Measurements from ENCODE around the gene WWP2. TPM values are rescaled to one million over a fixed set of nuclear protein-coding genes. Genes with fewer than 3 reads are reported as not detected.

Gene WWP2
- total and polyA plus RNA-seq, 2 donors (not counting 3 experiments of a cell fraction or from before 2014, with no cell fraction given) = 17.9 to 44.9 TPM

DNA sequence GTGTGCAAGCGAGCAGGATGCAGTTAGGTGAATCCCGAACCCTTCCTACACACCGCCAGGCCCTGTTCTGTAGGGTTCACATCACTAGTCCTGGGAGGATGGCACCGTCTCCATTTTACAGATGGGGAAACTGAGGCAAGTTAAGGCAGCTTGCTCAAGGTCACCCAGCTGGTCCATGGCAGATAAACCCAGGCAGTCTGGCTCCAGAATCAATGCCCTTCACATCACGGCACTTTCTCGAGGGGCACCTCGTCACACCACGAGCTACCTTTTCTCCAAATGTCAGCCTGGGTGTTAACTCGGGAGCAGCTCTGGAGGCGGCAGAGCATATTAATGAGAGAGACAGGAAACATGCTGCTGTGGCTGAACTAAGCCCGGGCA lies 16.9 kb upstream of the WWP2 start:
- intact Hi-C loops (cut with micrococcal nuclease) = no loop called here
- Histone ChIP-seq H3K9ac (replicated peaks; ENCODE audit: extremely low read depth, insufficient read depth, low read length) (no peak overlapping the region), H3K9me1 (replicated peaks; ENCODE audit: control insufficient read depth, extremely low read depth, insufficient read depth, low read length) (no peaks in the 10 kb centered on the region), H3K4me2 (ENCODE audit: insufficient read depth, low read length) (no peak overlapping the region), H3K27ac (ENCODE audit: insufficient read depth, low read depth, low read length) (no peak overlapping the region), H3K27me3 (ENCODE audit: control insufficient read depth in 2 of 2, insufficient read depth in 2 of 2, low read length in 2 of 2) (no peaks in the 10 kb centered on the region), H3K36me3 (ENCODE audit: control insufficient read depth in 2 of 2, extremely low read depth in 1 of 2, insufficient read depth in 2 of 2, low read length in 2 of 2) (peaks cover 28 to 37% of the 10 kb centered on the region in 2 experiments), H3K4me1 (ENCODE audit: control insufficient read depth, extremely low read depth, insufficient read depth, low read length) (peaks cover 7% of the 10 kb centered on the region), H3K4me3 (replicated peaks in 1 of 3; ENCODE audit: insufficient read depth in 1 of 3, low read depth in 1 of 3, low read length in 3 of 3) (no peak overlapping the region), H4K20me1 (replicated peaks; ENCODE audit: control insufficient read depth, extremely low read depth, insufficient read depth, low read length) (no peaks in the 10 kb centered on the region), H3K79me2 (ENCODE audit: control insufficient read depth, insufficient read depth, low read length) (peaks cover 10% of the 10 kb centered on the region), H2AFZ (ENCODE audit: low read depth, low read length) (no peak overlapping the region), H3K9me3 (replicated peaks; ENCODE audit: control insufficient read depth, insufficient read depth, low read length) (no peaks in the 10 kb centered on the region)
- BruUV-seq (replicated peaks) = no TSS peak
- ChIA-PET POLR2A (no interaction called here), CTCF (interaction anchor here (1.4 kb wide), 1 partner anchor 9 kb away, joined by 8 read pairs; the partner anchor contains the start of gene NOB1)
- no peak for DNase-seq (ENCODE audit: low read depth, low spot score)
- dilution Hi-C loops (cut with MboI; ENCODE audit: extremely low pct_ligation_motif_present, low sequenced_read_pairs) = no loop called here
- TF ChIP-seq GATA2 (IDR thresholded peaks at IDR 0.05; ENCODE audit: insufficient read depth, insufficient read length, low read depth, low read length) (no peak), POLR2AphosphoS5 (IDR thresholded peaks at IDR 0.05; ENCODE audit: insufficient read depth, low read depth, low read length) (no peak), FOS (IDR thresholded peaks at IDR 0.05; ENCODE audit: borderline replicate concordance, insufficient read depth, low read length) (no peak), JUN (IDR thresholded peaks at IDR 0.05; ENCODE audit: borderline replicate concordance, insufficient read depth, insufficient read length, low read depth) (no peak), MYC (IDR thresholded peaks at IDR 0.05; ENCODE audit: low read depth, low read length) (no peak), POLR2A (IDR thresholded peaks at IDR 0.05; ENCODE audit: low read depth, low read length) (no peak), EZH2 (IDR thresholded peaks at IDR 0.05; ENCODE audit: borderline replicate concordance, low read depth, low read length, severe bottlenecking) (no peak)
- TF ChIP-seq, protein P1, sequence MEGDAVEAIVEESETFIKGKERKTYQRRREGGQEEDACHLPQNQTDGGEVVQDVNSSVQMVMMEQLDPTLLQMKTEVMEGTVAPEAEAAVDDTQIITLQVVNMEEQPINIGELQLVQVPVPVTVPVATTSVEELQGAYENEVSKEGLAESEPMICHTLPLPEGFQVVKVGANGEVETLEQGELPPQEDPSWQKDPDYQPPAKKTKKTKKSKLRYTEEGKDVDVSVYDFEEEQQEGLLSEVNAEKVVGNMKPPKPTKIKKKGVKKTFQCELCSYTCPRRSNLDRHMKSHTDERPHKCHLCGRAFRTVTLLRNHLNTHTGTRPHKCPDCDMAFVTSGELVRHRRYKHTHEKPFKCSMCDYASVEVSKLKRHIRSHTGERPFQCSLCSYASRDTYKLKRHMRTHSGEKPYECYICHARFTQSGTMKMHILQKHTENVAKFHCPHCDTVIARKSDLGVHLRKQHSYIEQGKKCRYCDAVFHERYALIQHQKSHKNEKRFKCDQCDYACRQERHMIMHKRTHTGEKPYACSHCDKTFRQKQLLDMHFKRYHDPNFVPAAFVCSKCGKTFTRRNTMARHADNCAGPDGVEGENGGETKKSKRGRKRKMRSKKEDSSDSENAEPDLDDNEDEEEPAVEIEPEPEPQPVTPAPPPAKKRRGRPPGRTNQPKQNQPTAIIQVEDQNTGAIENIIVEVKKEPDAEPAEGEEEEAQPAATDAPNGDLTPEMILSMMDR (IDR thresholded peaks at IDR 0.05; ENCODE audit: extremely low read depth in 1 of 2, insufficient read depth in 1 of 2, low read depth in 1 of 2, low read length in 2 of 2) = no peak
- TF ChIP-seq, protein P2, sequence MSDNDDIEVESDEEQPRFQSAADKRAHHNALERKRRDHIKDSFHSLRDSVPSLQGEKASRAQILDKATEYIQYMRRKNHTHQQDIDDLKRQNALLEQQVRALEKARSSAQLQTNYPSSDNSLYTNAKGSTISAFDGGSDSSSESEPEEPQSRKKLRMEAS (IDR thresholded peaks at IDR 0.05; ENCODE audit: insufficient read depth, insufficient read length) = no peak
- no peak for FAIRE-seq

Measured in endothelial cell of umbilical vein (primary cell).